GM23248 (cell line): ENCODE data around the gene PID1. TPM values are rescaled to one million over a fixed set of nuclear protein-coding genes. Genes with fewer than 3 reads are reported as not detected.
"Not testable (repeated sequence)": the region's sequence is repeated elsewhere in the genome, so short reads cannot be mapped to it uniquely, and the experiment has no call there.

ENCODE experiments used
- DNase-seq: peaks from one replicate; pipeline ENCODE4 v3.0.0-alpha.2; 2015
- H2AFZ ChIP-seq: fragments of 200-600 bp; sonication (generic); 2 replicates; pipeline ENCODE4 v1.6.1; 2016; ENCODE audit warnings: antibody characterized with exemption
- H3F3A ChIP-seq: fragments of 200-600 bp; sonication (generic); 2 replicates; pipeline ENCODE4 v1.6.1; 2016; ENCODE audit warnings: mild to moderate bottlenecking, antibody characterized with exemption, mixed run types; ENCODE audit not compliant: insufficient read depth
- H3K27ac ChIP-seq: fragments of 200-600 bp; sonication (generic); 2 replicates; pipeline ENCODE4 v1.5.1; 2016; ENCODE audit warnings: mild to moderate bottlenecking
- H3K27me3 ChIP-seq: fragments of 200-600 bp; sonication (generic); replicated peaks from 2 replicates; pipeline ENCODE4 v1.6.1; 2016; ENCODE audit warnings: mild to moderate bottlenecking; ENCODE audit not compliant: insufficient read depth
- H3K36me3 ChIP-seq: fragments of 200-600 bp; sonication (generic); 2 replicates; pipeline ENCODE4 v1.6.1; 2016; ENCODE audit warnings: low read depth, mild to moderate bottlenecking
- H3K4me1 ChIP-seq: fragments of 200-600 bp; sonication (generic); 2 replicates; pipeline ENCODE4 v1.6.1; 2016; ENCODE audit warnings: mild to moderate bottlenecking; ENCODE audit not compliant: insufficient read depth
- H3K4me2 ChIP-seq: fragments of 200-600 bp; sonication (generic); one replicate; pipeline ENCODE4 v1.6.1; 2016; ENCODE audit warnings: mild to moderate bottlenecking; ENCODE audit not compliant: unreplicated experiment
- H3K4me3 ChIP-seq: fragments of 200-600 bp; sonication (generic); 2 replicates; pipeline ENCODE4 v1.5.1; 2016; ENCODE audit warnings: mild to moderate bottlenecking
- H3K79me2 ChIP-seq: fragments of 200-600 bp; sonication (generic); 2 replicates; pipeline ENCODE4 v1.6.1; 2016; ENCODE audit warnings: mild to moderate bottlenecking; ENCODE audit not compliant: insufficient read depth
- H3K9ac ChIP-seq: fragments of 200-600 bp; sonication (generic); 2 replicates; pipeline ENCODE4 v1.6.1; 2016; ENCODE audit warnings: mild to moderate bottlenecking
- H3K9me2 ChIP-seq: fragments of 200-600 bp; sonication (generic); 2 replicates; pipeline ENCODE4 v1.6.1; 2016; ENCODE audit warnings: mixed run types, mild to moderate bottlenecking, moderate library complexity; ENCODE audit not compliant: insufficient read depth
- H3K9me3 ChIP-seq: fragments of 200-600 bp; sonication (generic); one replicate; pipeline ENCODE4 v1.6.1; 2017; ENCODE audit warnings: low read depth
- H4K20me1 ChIP-seq: fragments of 200-600 bp; sonication (generic); 2 replicates; pipeline ENCODE4 v1.6.0; 2016; ENCODE audit not compliant: insufficient read depth
- EZH2 ChIP-seq: fragments of 200-600 bp; sonication (generic); IDR thresholded peaks from 2 replicates; pipeline ENCODE4 v1.6.1; 2018; ENCODE audit warnings: antibody characterized with exemption, mild to moderate bottlenecking; ENCODE audit not compliant: insufficient read depth, poor library complexity, severe bottlenecking
- EZH2phosphoT487 ChIP-seq: fragments of 200-600 bp; sonication (generic); IDR thresholded peaks from 2 replicates; pipeline ENCODE4 v1.6.1; 2018; ENCODE audit warnings: antibody characterized with exemption, moderate library complexity, mild to moderate bottlenecking, low read depth; ENCODE audit not compliant: insufficient read depth
- WGBS, 2 experiments: methylation state at CpG; one replicate each; pipeline ENCODE4 v1.1.6; 2015 to 2017; ENCODE audit warnings: low lambda C conversion rate in 2 of 2, low coverage in 1 of 2; ENCODE audit errors: missing lambda C conversion rate in 2 of 2; 5-methylcytosine and 5-hydroxymethylcytosine counted together
- in situ Hi-C: fragments of 300-500 bp; cut with MboI; formaldehyde crosslinking; loops from 2 replicates; pipeline ENCODE4 v1.15.0; 2020
- polyA plus RNA-seq: library from polyadenylated mRNA; unstranded; fragments of >200 nt; fragmentation: Nextera tagmentation; extraction: Ambion mirVana; gene quantifications from 2 replicates; pipeline ENCODE4 v1.2.1, GENCODE V29; 2016
- total RNA-seq: library from RNA; depleted of rRNA; stranded (reverse); fragments of >200 nt; shearing (Covaris generic); gene quantifications from 2 replicates; pipeline ENCODE4 v1.2.3, GENCODE V29; 2014

PID1 gene
- total and polyA plus RNA-seq, 2 experiments from 2014 or later: 5.9 to 8.6 TPM

- Histone ChIP-seq H3K27ac (no peak overlapping the region), H3K4me3 (no peak overlapping the region), H3K4me1 (no peaks in the 10 kb centered on the region), H3K36me3 (no peaks in the 10 kb centered on the region), H2AFZ (no peak overlapping the region), H3F3A (no peaks in the 10 kb centered on the region), H3K9me3 (no peaks in the 10 kb centered on the region), H3K79me2 (no peaks in the 10 kb centered on the region), H3K27me3 (no peaks in the 10 kb centered on the region), H3K9ac (no peak overlapping the region), H3K9me2 (no peaks in the 10 kb centered on the region), H3K4me2 (no peak overlapping the region), H4K20me1 (no peaks in the 10 kb centered on the region)
- no peak for DNase-seq
- in situ Hi-C loops: no loop called here
- TF ChIP-seq EZH2 (no peak), EZH2phosphoT487 (no peak)
- WGBS, 2 experiments: 68% methylated on average over 3 of the region's 3 CpGs
Observed at GRCh38 chr2:229193281-229193680, 77.8 kb downstream of the PID1 start.

- in situ Hi-C loops: no loop called here
- Histone ChIP-seq H3K4me2 (no peak overlapping the region), H3K36me3 (no peaks in the 10 kb centered on the region), H3K27ac (no peak overlapping the region), H3F3A (no peaks in the 10 kb centered on the region), H3K9me3 (no peaks in the 10 kb centered on the region), H3K9ac (no peak overlapping the region), H4K20me1 (no peaks in the 10 kb centered on the region), H3K9me2 (no peaks in the 10 kb centered on the region), H3K27me3 (no peaks in the 10 kb centered on the region), H3K79me2 (no peaks in the 10 kb centered on the region), H3K4me1 (no peaks in the 10 kb centered on the region), H2AFZ (no peak overlapping the region), H3K4me3 (no peak overlapping the region)
- no peak for DNase-seq
- WGBS, 2 experiments: 84 to 85% methylated on average over 1 of the region's 1 CpG
- TF ChIP-seq EZH2: no peak
- no peak for TF ChIP-seq EZH2phosphoT487
Observed at GRCh38 chr2:229191413-229191812, 79.7 kb downstream of the PID1 start.

- H3K9me2 ChIP-seq, H3K4me1 ChIP-seq, DNase-seq, H3K4me3 ChIP-seq, H3K27me3 ChIP-seq, H3K9me3 ChIP-seq, H3K9ac ChIP-seq, H3K36me3 ChIP-seq, H4K20me1 ChIP-seq, H2AFZ ChIP-seq, in situ Hi-C loops, H3K79me2 ChIP-seq, H3F3A ChIP-seq, H3K4me2 ChIP-seq, H3K27ac ChIP-seq: not testable (repeated sequence)
- WGBS, 2 experiments: 65 to 66% methylated on average over 4 of the region's 4 CpGs
Observed at GRCh38 chr2:229187123-229187522, 84.0 kb downstream of the PID1 start.

- in situ Hi-C loops: no loop called here
Observed at GRCh38 chr2:229181641-229182040, 89.4 kb downstream of the PID1 start.

GRCh38 chr2:229180658-229181057 is 90.4 kb downstream of the PID1 start:
- no peaks in the 10 kb centered on the region for H3K27me3 ChIP-seq
- no peak overlapping the region for H3K4me2 ChIP-seq
- no peaks in the 10 kb centered on the region for H3K36me3 ChIP-seq
- no peaks in the 10 kb centered on the region for H3K9me2 ChIP-seq
- in situ Hi-C loops: no loop called here
- no peaks in the 10 kb centered on the region for H3F3A ChIP-seq
- no peak overlapping the region for H3K9ac ChIP-seq
- TF ChIP-seq EZH2 (no peak), EZH2phosphoT487 (no peak)
- no peak overlapping the region for H3K27ac ChIP-seq
- no peak overlapping the region for H2AFZ ChIP-seq
- no peak for DNase-seq
- WGBS, 2 experiments: 97 to 98% methylated on average over 25 to 26 of the region's 26 CpGs
- no peaks in the 10 kb centered on the region for H3K79me2 ChIP-seq
- no peaks in the 10 kb centered on the region for H3K4me1 ChIP-seq
- no peak overlapping the region for H3K4me3 ChIP-seq
- no peaks in the 10 kb centered on the region for H4K20me1 ChIP-seq
- no peaks in the 10 kb centered on the region for H3K9me3 ChIP-seq

More at GRCh38 chr2:229181641-229182040, 89.4 kb downstream of the PID1 start:
- no peaks in the 10 kb centered on the region for H3K36me3 ChIP-seq
- no peak overlapping the region for H2AFZ ChIP-seq
- H3K9ac ChIP-seq: no peak overlapping the region
- H3K27ac ChIP-seq: no peak overlapping the region
- no peak overlapping the region for H3K4me3 ChIP-seq
- H3K27me3 ChIP-seq: no peaks in the 10 kb centered on the region
- no peak for TF ChIP-seq EZH2
- no peak for TF ChIP-seq EZH2phosphoT487
- DNase-seq: no peak
- H3K4me2 ChIP-seq: no peak overlapping the region
- no peaks in the 10 kb centered on the region for H3K9me3 ChIP-seq
- no peaks in the 10 kb centered on the region for H3K4me1 ChIP-seq
- no peaks in the 10 kb centered on the region for H3K9me2 ChIP-seq
- H4K20me1 ChIP-seq: no peaks in the 10 kb centered on the region
- no peaks in the 10 kb centered on the region for H3K79me2 ChIP-seq
- no peaks in the 10 kb centered on the region for H3F3A ChIP-seq
